CD4-positive, alpha-beta T cell treated with Interleukin-17A for 4 hours (primary cell): Measurements from ENCODE around the gene AGFG1.
"Not testable (repeated sequence)": the region's sequence is repeated elsewhere in the genome, so short reads cannot be mapped to it uniquely, and the experiment has no call there.

ENCODE experiments used
- DNase-seq: peaks from one replicate; pipeline ENCODE4 v3.0.0-alpha.2; 2020; ENCODE audit warnings: mixed read lengths

The AGFG1 gene

GRCh38 chr2:227551836-227552235 lies 79.9 kb downstream of the AGFG1 start:
- DNase-seq: no peak

- no peak for DNase-seq
Measured at GRCh38 chr2:227562581-227562980, 90.6 kb downstream of the AGFG1 start.

GRCh38 chr2:227565080-227565479 lies 93.1 kb downstream of the AGFG1 start:
- DNase-seq: no peak

GRCh38 chr2:227566012-227566411 lies 94.1 kb downstream of the AGFG1 start:
- DNase-seq: no peak

GRCh38 chr2:227568852-227569169 lies 96.9 kb downstream of the AGFG1 start:
- DNase-seq: no peak

GRCh38 chr2:227570615-227571014 lies 98.7 kb downstream of the AGFG1 start:
- no peak for DNase-seq

- DNase-seq: no peak
Measured at GRCh38 chr2:227576110-227576509, 104.2 kb downstream of the AGFG1 start.

- DNase-seq: no peak
Measured at GRCh38 chr2:227576812-227577211, 104.9 kb downstream of the AGFG1 start.

- no peak for DNase-seq
Measured at GRCh38 chr2:227577555-227577954, 105.6 kb downstream of the AGFG1 start.

- DNase-seq: no peak
Measured at GRCh38 chr2:227578642-227579041, 106.7 kb downstream of the AGFG1 start.

GRCh38 chr2:227579791-227580190 lies 107.8 kb downstream of the AGFG1 start:
- no peak for DNase-seq

- DNase-seq: no peak
Measured at GRCh38 chr2:227582369-227582768, 110.4 kb downstream of the AGFG1 start.

- no peak for DNase-seq
Measured at GRCh38 chr2:227592694-227593387, 120.9 kb downstream of the AGFG1 start.

- DNase-seq: no peak
Measured at GRCh38 chr2:227595797-227596196, 123.8 kb downstream of the AGFG1 start.

- DNase-seq: no peak
Measured at GRCh38 chr2:227597036-227597435, 125.1 kb downstream of the AGFG1 start.

- DNase-seq: no peak
Measured at GRCh38 chr2:227597998-227598397, 126.0 kb downstream of the AGFG1 start.

- not testable (repeated sequence) for DNase-seq
Measured at GRCh38 chr2:227598835-227599503, 127.0 kb downstream of the AGFG1 start, which contains the start of gene SCYGR2. Gene SCYGR2 (plus strand): TSS chr2:227598893. CDS start chr2:227598893, 0 bp downstream.

GRCh38 chr2:227602358-227602757 lies 130.4 kb downstream of the AGFG1 start:
- DNase-seq: no peak

GRCh38 chr2:227606476-227606875 lies 134.5 kb downstream of the AGFG1 start:
- no peak for DNase-seq

GRCh38 chr2:227607941-227608340 lies 136.0 kb downstream of the AGFG1 start:
- DNase-seq: no peak

GRCh38 chr2:227608561-227609338 lies 136.8 kb downstream of the AGFG1 start:
- DNase-seq: no peak

- DNase-seq: no peak
Measured at GRCh38 chr2:227610123-227610522, 138.2 kb downstream of the AGFG1 start.
